ENCODE measurements around the gene TTLL5.
"Not testable (repeated sequence)": the region's sequence is repeated elsewhere in the genome, so short reads cannot be mapped to it uniquely, and the experiment has no call there.

Gene TTLL5

GRCh38 chr14:75910048-75910447, 249.0 kb downstream of the TTLL5 start:
- no peak for DNase-seq (ENCODE audit: low spot score)

- no peak for DNase-seq (ENCODE audit: low spot score)
These were observed 250.8 kb downstream of the TTLL5 start for GRCh38 chr14:75911883-75912282.

GRCh38 chr14:75913183-75913582, 252.1 kb downstream of the TTLL5 start:
- DNase-seq (ENCODE audit: low spot score) = no peak

DNA sequence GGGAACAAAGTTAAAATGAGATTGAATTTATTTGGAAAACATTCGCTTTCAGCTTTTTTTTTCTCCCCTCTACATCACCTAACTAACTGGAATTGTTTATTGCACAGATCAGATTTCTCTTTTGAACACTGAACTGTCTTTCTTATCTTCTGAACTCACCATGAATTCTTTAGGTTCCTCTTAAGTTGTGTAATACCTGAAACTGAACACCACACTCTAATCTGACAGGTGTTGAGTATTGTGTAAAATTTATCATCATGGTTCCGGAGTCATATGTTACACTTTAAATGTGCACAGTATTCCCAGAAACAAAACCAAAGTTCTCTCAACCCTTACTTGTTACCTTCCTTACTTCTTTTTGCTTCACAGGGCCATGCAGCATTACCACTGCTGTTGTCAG, 254.0 kb downstream of the TTLL5 start:
- no peak for DNase-seq (ENCODE audit: low spot score)

DNA sequence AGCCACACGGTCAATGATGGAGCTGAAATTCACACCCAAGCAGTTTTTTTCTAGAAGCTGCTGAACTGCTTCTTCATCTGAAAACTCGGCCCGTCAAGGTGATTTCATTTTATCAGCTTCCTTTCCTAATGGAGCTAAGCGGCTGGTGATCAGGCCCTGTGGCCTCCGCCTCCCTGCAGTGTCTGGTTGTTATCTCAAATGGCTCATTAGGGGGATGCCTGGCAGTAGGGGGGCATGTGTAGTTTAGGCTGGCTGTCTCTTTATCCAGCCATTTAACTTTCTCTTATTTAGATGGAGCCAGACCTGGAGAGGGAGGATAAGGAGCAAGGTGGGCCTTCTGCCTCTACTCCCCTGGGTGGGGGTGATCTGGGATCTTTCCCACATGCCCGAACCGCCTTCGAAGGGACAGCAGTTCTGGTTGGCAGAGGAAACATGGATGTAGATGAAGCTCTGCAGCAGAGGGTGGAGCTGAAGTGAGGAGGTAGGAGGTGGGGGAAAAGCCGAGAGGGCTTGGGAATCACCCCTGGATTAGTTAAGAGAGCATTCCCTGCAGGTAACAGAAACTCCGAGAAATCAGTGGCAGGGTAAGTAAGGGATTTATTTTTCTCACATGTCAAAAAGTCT, 256.4 kb downstream of the TTLL5 start:
- DNase-seq (ENCODE audit: low spot score) = no peak

DNA sequence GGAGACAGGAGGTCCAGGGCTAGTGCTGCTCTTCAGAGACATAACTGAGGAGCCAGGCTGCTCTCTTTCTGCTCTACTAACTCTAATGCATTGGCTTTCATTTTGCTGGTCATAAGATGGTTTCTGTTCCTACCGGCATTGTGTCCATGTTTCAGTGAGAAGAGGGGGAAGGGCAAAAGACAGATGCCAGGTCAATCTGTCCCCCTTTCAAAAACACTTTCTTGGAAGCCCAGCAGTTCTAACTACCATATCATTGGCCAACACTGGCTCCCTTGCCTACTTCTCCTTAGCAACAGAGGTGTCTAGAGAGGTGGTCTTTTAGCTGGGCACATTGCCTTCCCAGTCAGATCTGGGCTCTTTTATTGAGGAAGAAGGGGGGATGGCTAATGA, 256.9 kb downstream of the TTLL5 start:
- no peak for DNase-seq (ENCODE audit: low spot score)

DNA sequence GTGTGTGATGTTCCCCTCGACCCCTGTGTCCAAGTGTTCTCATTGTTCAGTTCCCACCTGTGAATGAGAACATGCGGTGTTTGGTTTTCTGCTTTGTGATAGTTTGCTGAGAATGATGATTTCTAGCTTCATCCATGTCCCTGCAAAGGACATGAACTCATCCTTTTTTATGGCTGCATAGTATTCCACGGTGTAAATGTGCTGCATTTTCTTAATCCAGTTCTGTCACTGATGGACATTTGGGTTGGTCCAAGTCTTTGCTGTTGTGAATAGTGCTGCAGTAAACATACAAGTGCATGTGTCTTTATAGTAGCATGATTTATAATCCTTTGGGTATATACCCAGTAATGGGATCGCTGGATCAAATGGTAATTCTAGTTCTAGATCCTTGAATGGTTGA, 259.4 kb downstream of the TTLL5 start:
- DNase-seq (ENCODE audit: low spot score) = not testable (repeated sequence)

- not testable (repeated sequence) for DNase-seq (ENCODE audit: low spot score)
These were observed 264.2 kb downstream of the TTLL5 start for GRCh38 chr14:75925141-75925840.

GRCh38 chr14:75926431-75927115, 265.5 kb downstream of the TTLL5 start:
- no peak for DNase-seq (ENCODE audit: low spot score)

- no peak for DNase-seq (ENCODE audit: low spot score)
These were observed 266.6 kb downstream of the TTLL5 start for GRCh38 chr14:75927564-75928087.

DNA sequence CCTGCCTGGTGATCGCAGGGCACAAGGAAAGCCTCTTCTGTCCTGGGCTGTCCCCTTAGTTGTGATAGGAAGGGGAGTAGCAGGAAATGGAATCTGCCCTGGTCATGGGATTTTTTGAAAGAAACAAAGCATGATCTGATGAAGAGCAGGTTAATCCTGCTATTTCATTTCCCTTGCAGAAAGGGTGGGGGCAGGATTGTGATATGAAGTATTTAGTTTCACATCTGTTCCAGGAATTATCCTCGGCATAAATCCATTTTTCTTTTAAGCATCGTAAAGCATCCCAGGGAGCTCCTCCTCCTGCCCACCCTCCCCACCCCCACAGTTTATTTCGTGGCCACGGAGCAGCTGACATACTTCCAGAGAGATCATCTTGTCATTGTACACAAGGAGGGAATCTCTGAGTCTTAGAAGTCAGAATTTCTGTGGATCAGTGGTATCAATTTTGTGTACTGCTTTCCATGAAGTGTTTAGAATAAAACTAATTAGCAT, 267.7 kb downstream of the TTLL5 start:
- DNase-seq (ENCODE audit: low spot score) = no peak

DNA sequence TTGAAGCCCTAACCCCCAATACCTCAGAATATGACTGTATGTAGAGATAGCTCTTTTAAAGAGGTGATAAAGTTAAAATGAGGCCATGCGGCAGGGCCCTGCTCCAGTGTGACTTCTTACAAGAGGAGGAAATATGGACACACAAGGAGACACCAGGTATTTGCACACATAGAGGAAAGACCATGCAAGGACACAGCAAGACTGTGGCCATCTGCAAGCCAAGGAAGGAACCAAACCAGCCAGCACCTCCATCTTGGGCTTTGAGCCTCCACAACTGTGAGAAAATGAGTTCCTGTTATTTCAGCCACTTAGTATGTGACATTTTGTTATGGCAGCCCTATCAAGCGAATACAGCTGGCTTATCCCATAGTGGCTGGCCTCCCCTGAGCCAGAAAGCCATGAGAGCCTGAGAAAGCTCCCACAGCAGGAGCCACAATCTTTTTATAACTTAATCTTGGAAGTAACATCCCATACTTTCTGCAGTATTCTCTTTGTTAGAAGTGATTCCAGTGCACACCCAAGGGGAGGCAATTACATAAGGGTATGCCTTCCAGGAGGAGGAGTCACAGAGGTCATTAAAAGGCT, 272.8 kb downstream of the TTLL5 start:
- no peak for DNase-seq (ENCODE audit: low spot score)

GRCh38 chr14:75934998-75935628, 274.1 kb downstream of the TTLL5 start:
- no peak for DNase-seq (ENCODE audit: low spot score)

- no peak for DNase-seq (ENCODE audit: low spot score)
These were observed 278.2 kb downstream of the TTLL5 start for GRCh38 chr14:75939200-75939599.

- DNase-seq (ENCODE audit: low spot score) = no peak
These were observed 280.0 kb downstream of the TTLL5 start for GRCh38 chr14:75941030-75941429.

DNA sequence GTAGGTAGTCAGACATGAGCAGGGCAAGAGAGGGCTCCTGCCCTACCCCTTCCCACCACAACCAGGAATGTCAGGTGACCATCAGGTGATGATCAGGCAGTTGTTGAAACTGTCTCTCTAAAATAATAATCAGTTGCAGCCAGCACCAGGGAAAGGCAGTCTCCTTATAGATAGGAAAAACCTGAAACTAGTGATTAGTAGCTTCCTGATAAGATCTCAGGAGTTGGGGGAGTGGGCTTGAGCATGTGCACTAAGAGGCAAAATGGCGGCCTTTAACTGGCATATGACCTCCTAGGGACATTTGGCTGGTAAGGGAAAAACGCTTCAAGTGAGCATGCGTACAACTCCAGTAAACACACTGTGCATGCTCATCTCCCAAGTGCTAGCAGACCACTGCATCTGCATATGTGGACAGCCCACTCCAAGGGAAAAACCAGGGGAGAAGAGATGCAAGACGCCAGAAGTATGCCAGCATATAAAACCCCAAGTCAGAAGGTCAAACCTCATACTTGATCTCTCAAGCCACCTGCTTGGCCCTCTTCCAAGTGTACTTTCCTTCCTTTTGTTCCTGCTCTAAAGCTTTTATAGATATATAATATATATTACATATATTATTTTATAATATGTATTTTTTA, 283.7 kb downstream of the TTLL5 start:
- no peak for DNase-seq (ENCODE audit: low spot score)

GRCh38 chr14:75946785-75947184, 285.7 kb downstream of the TTLL5 start:
- DNase-seq (ENCODE audit: low spot score) = no peak

- DNase-seq (ENCODE audit: low spot score) = no peak
These were observed 291.4 kb downstream of the TTLL5 start for GRCh38 chr14:75952489-75952888.

- no peak for DNase-seq (ENCODE audit: low spot score)
These were observed 298.0 kb downstream of the TTLL5 start for GRCh38 chr14:75959031-75959430.

GRCh38 chr14:75960231-75960630, 299.2 kb downstream of the TTLL5 start:
- DNase-seq (ENCODE audit: low spot score) = no peak

DNA sequence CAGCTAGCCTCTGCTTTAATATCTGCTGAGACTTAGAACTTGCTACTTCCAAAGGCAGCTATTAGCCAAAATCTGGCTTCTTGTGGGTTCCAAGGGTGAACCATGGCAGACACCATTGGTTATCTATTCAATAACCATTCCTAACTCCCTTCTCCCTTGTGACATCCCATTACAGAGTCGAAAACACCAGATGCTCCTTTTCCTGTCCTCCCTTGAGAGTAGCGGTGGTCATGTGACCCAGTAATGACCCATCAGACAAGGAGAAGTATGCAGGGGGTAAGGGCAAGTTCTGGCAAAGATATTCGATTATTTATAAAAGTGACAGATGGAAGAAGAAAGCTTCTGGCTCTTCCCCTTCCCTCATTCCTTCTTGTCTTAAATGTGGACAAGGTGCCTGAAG, 300.6 kb downstream of the TTLL5 start:
- DNase-seq (ENCODE audit: low spot score) = no peak

DNA sequence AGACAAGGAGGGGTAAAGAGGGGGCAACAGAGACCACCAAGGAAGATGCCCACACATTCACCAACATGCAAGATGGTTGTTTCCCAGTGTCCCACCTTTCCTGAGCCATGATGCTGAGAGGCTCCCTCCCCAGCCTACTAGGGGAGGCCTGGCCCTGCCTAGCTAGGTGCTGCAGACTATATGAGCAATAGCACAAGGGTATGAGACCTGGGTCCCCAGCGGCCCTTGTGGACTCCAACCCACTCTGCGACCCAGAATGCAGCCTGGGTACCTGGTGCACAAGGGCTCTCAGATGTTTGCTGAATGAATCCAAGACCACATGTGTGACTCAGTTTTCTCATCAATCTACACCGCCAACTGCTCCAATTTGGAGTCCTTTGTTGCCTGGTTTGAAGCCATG, 306.8 kb downstream of the TTLL5 start:
- DNase-seq (ENCODE audit: low spot score) = no peak

Measured in CD4-positive, alpha-beta T cell treated with Interleukin-2 at 100 ng/mL for 4 hours (primary cell).